Duodenal mucosa (tissue), 2 donors: ENCODE results near the gene HSPB6.
A peak's percentile ranks its signal among the peaks of the same experiment; 100 is the strongest.

ENCODE experiments used
- H3K27ac ChIP-seq: one replicate; pipeline ENCODE4 v1.7.0; 2013; ENCODE audit warnings: low read depth, low read length
- H3K27me3 ChIP-seq, 2 donors: one replicate each; pipeline ENCODE4 v1.7.0; 2013; ENCODE audit warnings: low read length in 2 of 2, control low read depth in 1 of 2; ENCODE audit not compliant: insufficient read depth in 2 of 2, control insufficient read depth in 1 of 2
- H3K36me3 ChIP-seq, 2 donors: one replicate each; pipeline ENCODE4 v1.7.0; 2013; ENCODE audit warnings: low read length in 2 of 2, control low read depth in 1 of 2; ENCODE audit not compliant: insufficient read depth in 2 of 2, control insufficient read depth in 1 of 2
- H3K4me1 ChIP-seq, 2 donors: one replicate each; pipeline ENCODE4 v1.7.0; 2013; ENCODE audit warnings: low read length in 2 of 2, control low read depth in 1 of 2; ENCODE audit not compliant: insufficient read depth in 2 of 2, control insufficient read depth in 1 of 2
- H3K4me3 ChIP-seq, 2 donors: one replicate each; pipeline ENCODE4 v1.7.0; 2013; ENCODE audit warnings: low read length in 2 of 2, low read depth in 1 of 2
- H3K9ac ChIP-seq, 2 donors: one replicate each; pipeline ENCODE4 v1.7.0; 2013; ENCODE audit warnings: low read length in 2 of 2, low read depth in 1 of 2
- H3K9me3 ChIP-seq, 2 donors: one replicate each; pipeline ENCODE4 v1.7.0; 2013; ENCODE audit warnings: low read length in 2 of 2, control low read depth in 1 of 2; ENCODE audit not compliant: control insufficient read depth in 1 of 2

Gene HSPB6

GRCh38 chr19:35722461-35722860 is 34.4 kb downstream of the HSPB6 start:
- H3K4me1 ChIP-seq = peaks cover 9 to 13% of the 10 kb centered on the region in 2 donors
- no peak overlapping the region for H3K9ac ChIP-seq
- H3K27me3 ChIP-seq = no peaks in the 10 kb centered on the region
- H3K27ac ChIP-seq = no peak overlapping the region
- no peak overlapping the region for H3K4me3 ChIP-seq
- no peaks in the 10 kb centered on the region for H3K9me3 ChIP-seq
- peaks cover 47 to 67% of the 10 kb centered on the region in 2 donors for H3K36me3 ChIP-seq

GRCh38 chr19:35721374-35721773 is 35.5 kb downstream of the HSPB6 start:
- Histone ChIP-seq H3K27ac (no peak overlapping the region), H3K9ac (no peak overlapping the region), H3K4me3 (no peak overlapping the region), H3K4me1 (peaks cover 9 to 15% of the 10 kb centered on the region in 2 donors), H3K27me3 (no peaks in the 10 kb centered on the region), H3K9me3 (no peaks in the 10 kb centered on the region), H3K36me3 (peaks cover 39 to 56% of the 10 kb centered on the region in 2 donors)

- Histone ChIP-seq H3K27me3 (no peaks in the 10 kb centered on the region), H3K9ac (no peak overlapping the region), H3K4me1 (peaks cover 16 to 23% of the 10 kb centered on the region in 2 donors), H3K9me3 (no peaks in the 10 kb centered on the region), H3K36me3 (peaks cover 31 to 49% of the 10 kb centered on the region in 2 donors), H3K4me3 (no peak overlapping the region), H3K27ac (no peak overlapping the region)
Measured at GRCh38 chr19:35720648-35721047, 36.2 kb downstream of the HSPB6 start.

DNA sequence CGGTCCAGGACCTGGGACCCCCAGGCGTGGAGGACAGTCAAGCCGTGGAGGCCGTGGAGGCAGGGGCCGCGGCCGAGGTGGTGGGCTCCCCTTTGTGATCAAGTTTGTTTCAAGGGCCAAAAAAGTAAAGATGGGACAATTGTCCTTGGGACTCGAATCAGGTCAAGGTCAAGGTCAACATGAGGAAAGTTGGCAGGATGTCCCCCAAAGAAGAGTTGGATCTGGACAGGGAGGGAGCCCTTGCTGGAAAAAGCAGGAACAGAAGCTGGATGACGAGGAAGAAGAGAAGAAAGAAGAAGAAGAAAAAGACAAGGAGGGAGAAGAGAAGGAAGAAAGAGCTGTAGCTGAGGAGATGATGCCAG is 36.7 kb downstream of the HSPB6 start:
- H3K27me3 ChIP-seq = no peaks in the 10 kb centered on the region
- H3K36me3 ChIP-seq = peaks cover 26 to 44% of the 10 kb centered on the region in 2 donors
- H3K9ac ChIP-seq = no peak overlapping the region
- no peak overlapping the region for H3K4me3 ChIP-seq
- no peaks in the 10 kb centered on the region for H3K9me3 ChIP-seq
- peaks cover 21 to 28% of the 10 kb centered on the region in 2 donors for H3K4me1 ChIP-seq
- H3K27ac ChIP-seq = no peak overlapping the region

- H3K27ac ChIP-seq = no peak overlapping the region
- peaks cover 26 to 38% of the 10 kb centered on the region in 2 donors for H3K36me3 ChIP-seq
- H3K4me1 ChIP-seq = peaks cover 22 to 30% of the 10 kb centered on the region in 2 donors
Measured at GRCh38 chr19:35719402-35720162, 37.2 kb downstream of the HSPB6 start.

DNA sequence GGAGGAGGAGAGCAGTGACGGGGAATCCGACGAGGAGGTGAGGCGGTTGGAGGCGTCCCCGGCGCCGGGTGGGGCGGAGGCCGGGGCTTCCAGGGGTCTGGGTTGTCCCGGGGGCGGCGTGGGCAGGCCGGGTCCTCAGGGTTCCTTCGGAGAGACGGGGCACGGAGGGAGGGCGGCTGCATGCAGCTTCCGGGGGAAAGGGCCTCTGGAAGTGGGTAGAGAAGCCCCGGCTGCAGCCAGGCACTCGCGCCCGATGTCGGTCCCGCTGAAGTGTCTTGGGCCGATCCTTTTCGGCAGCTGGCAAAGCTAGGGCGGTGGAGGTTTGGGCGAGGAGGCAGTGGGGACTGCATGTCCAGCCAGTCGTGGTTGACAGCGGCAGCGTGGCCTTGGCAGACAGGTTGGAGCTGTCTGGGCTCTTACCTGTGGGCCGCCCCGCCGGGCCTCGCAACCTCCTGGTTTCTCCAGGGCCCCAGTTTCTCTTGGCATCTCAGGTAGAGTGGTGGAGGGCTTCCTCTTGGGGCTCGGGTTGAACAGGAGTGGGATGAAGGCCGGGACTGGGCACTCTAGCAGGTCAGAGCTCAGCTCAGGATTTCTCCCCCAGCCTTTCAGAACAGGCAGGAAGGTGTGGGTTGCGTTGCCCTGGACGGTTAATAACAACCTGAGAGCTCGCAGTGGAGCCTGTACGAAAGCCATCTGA is 38.3 kb downstream of the HSPB6 start:
- peak overlapping the region; percentile 32 for H3K27ac ChIP-seq
- peaks cover 22 to 30% of the 10 kb centered on the region in 2 donors for H3K4me1 ChIP-seq
- peak overlapping the region; percentile 70 to 93 for H3K4me3 ChIP-seq
- peaks cover 0 to 2% of the 10 kb centered on the region in 2 donors for H3K27me3 ChIP-seq
- peak overlapping the region; percentile 71 to 84 for H3K9ac ChIP-seq
- peaks cover 16 to 27% of the 10 kb centered on the region in 2 donors for H3K36me3 ChIP-seq
- H3K9me3 ChIP-seq = no peaks in the 10 kb centered on the region

More at GRCh38 chr19:35719402-35720162, 37.2 kb downstream of the HSPB6 start:
- H3K9me3 ChIP-seq = no peaks in the 10 kb centered on the region
- peak overlapping the region in 1 of 2 donors; percentile 71 for H3K9ac ChIP-seq
- H3K27me3 ChIP-seq = no peaks in the 10 kb centered on the region
- H3K4me3 ChIP-seq = peak overlapping the region; percentile 70 to 93

GRCh38 chr19:35717665-35718344 is 39.0 kb downstream of the HSPB6 start, which contains the start of gene KMT2B:
Gene KMT2B, plus strand, starts transcription at chr19:35718003. Its CDS starts 16 bp downstream, at chr19:35718019.
- H3K9ac ChIP-seq = peak within 1 kb of the TSS; percentile 83 to 96
- H3K27me3 ChIP-seq = peaks cover 0 to 3% of the 10 kb centered on the region in 2 donors
- H3K27ac ChIP-seq = peak within 1 kb of the TSS; percentile 75
- H3K4me1 ChIP-seq = peaks cover 22 to 30% of the 10 kb centered on the region in 2 donors
- peaks cover 10 to 20% of the 10 kb centered on the region in 2 donors for H3K36me3 ChIP-seq
- H3K4me3 ChIP-seq = peak within 1 kb of the TSS; percentile 87 to 93
- no peaks in the 10 kb centered on the region for H3K9me3 ChIP-seq

GRCh38 chr19:35716801-35717664 is 39.8 kb downstream of the HSPB6 start:
- Histone ChIP-seq H3K9ac (peak overlapping the region; percentile 83 to 96), H3K4me1 (peaks cover 27 to 30% of the 10 kb centered on the region in 2 donors), H3K27me3 (peaks cover 0 to 3% of the 10 kb centered on the region in 2 donors), H3K27ac (peak overlapping the region; percentile 75), H3K9me3 (no peaks in the 10 kb centered on the region), H3K36me3 (peaks cover 5 to 13% of the 10 kb centered on the region in 2 donors), H3K4me3 (peak overlapping the region; percentile 87 to 89)

- peak overlapping the region; percentile 83 to 96 for H3K9ac ChIP-seq
- H3K4me3 ChIP-seq = peak overlapping the region; percentile 87 to 89
- H3K27me3 ChIP-seq = peaks cover 0 to 3% of the 10 kb centered on the region in 2 donors
- peaks cover 27 to 30% of the 10 kb centered on the region in 2 donors for H3K4me1 ChIP-seq
- H3K27ac ChIP-seq = peak overlapping the region; percentile 74
- no peaks in the 10 kb centered on the region for H3K9me3 ChIP-seq
- H3K36me3 ChIP-seq = peaks cover 0 to 6% of the 10 kb centered on the region in 2 donors
Measured at GRCh38 chr19:35715981-35716800, 40.6 kb downstream of the HSPB6 start.
